Activated T-helper 1 cell treated with anti-CD3 and anti-CD28 coated beads, Interleukin-12 subunit alpha, Interleukin-12 subunit beta, Interleukin-2, Interleukin-4 antibody, amounts not matched to agents 30 ng/mL and 10 ng/mL and 1 ng/mL, durations not matched to agents 14 hours and 24 hours and 36 hours (primary cell): ENCODE results near the gene RRP1B. TPM values are rescaled to one million over a fixed set of nuclear protein-coding genes. Genes with fewer than 3 reads are reported as not detected.
A peak's percentile ranks its signal among the peaks of the same experiment; 100 is the strongest.

Experiments
- DNase-seq: peaks from one replicate; pipeline ENCODE4 v3.0.0; 2021; ENCODE audit warnings: low spot score
- H3K27ac Mint-ChIP-seq: one replicate; pipeline ENCODE4 v1.8.0; 2021; ENCODE audit warnings: mild to moderate bottlenecking, mixed read lengths
- H3K27me3 Mint-ChIP-seq: one replicate; pipeline ENCODE4 v1.8.0; 2022; ENCODE audit warnings: mild to moderate bottlenecking, moderate library complexity, mixed read lengths; ENCODE audit not compliant: insufficient read depth
- H3K36me3 Mint-ChIP-seq: one replicate; pipeline ENCODE4 v1.8.0; 2021; ENCODE audit warnings: low read depth, mixed read lengths
- H3K4me1 Mint-ChIP-seq: one replicate; pipeline ENCODE4 v1.8.0; 2021; ENCODE audit warnings: low read depth, mixed read lengths
- H3K4me3 Mint-ChIP-seq: one replicate; pipeline ENCODE4 v1.8.0; 2021; ENCODE audit warnings: mild to moderate bottlenecking, moderate library complexity, mixed read lengths
- H3K9me3 Mint-ChIP-seq: one replicate; pipeline ENCODE4 v1.8.0; 2021; ENCODE audit warnings: mixed read lengths
- intact Hi-C: fragments of 100-400 bp; cut with micrococcal nuclease; formaldehyde crosslinking; loops from one replicate; pipeline ENCODE4 v1.15.1; 2024
- total RNA-seq: library from RNA; stranded (reverse); gene quantifications from 2 replicates; pipeline ENCODE4 v1.2.3, GENCODE V29; 2022

The RRP1B gene
- total RNA-seq, 1 donor from 2014 or later = 76.8 TPM

- Mint-ChIP-seq H3K4me3 (no peak overlapping the region), H3K9me3 (no peaks in the 10 kb centered on the region), H3K27ac (no peak overlapping the region), H3K4me1 (no peaks in the 10 kb centered on the region), H3K27me3 (peaks cover 22% of the 10 kb centered on the region), H3K36me3 (no peaks in the 10 kb centered on the region)
- intact Hi-C loops = no loop called here
- DNase-seq = no peak
These were observed 31.8 kb upstream of the RRP1B start for GRCh38 chr21:43627527-43627926.

- no peak for DNase-seq
These were observed 27.8 kb upstream of the RRP1B start for GRCh38 chr21:43631411-43632107.

GRCh38 chr21:43632373-43632905 is 26.9 kb upstream of the RRP1B start:
- Mint-ChIP-seq H3K4me3 (no peak overlapping the region), H3K4me1 (no peaks in the 10 kb centered on the region), H3K27me3 (peaks cover 14% of the 10 kb centered on the region), H3K36me3 (no peaks in the 10 kb centered on the region), H3K9me3 (no peaks in the 10 kb centered on the region), H3K27ac (no peak overlapping the region)
- intact Hi-C loops = no loop called here
- no peak for DNase-seq

More at GRCh38 chr21:43631411-43632107, 27.8 kb upstream of the RRP1B start:
- Mint-ChIP-seq H3K4me1 (no peaks in the 10 kb centered on the region), H3K9me3 (no peaks in the 10 kb centered on the region), H3K27ac (peak overlapping the region; percentile 7), H3K4me3 (no peak overlapping the region), H3K36me3 (no peaks in the 10 kb centered on the region), H3K27me3 (peaks cover 14% of the 10 kb centered on the region)
- intact Hi-C loops = no loop called here

GRCh38 chr21:43634618-43635017 is 24.7 kb upstream of the RRP1B start:
- Mint-ChIP-seq H3K4me3 (no peak overlapping the region), H3K27me3 (peaks cover 11% of the 10 kb centered on the region), H3K27ac (no peak overlapping the region), H3K9me3 (no peaks in the 10 kb centered on the region), H3K4me1 (no peaks in the 10 kb centered on the region), H3K36me3 (no peaks in the 10 kb centered on the region)
- intact Hi-C loops = no loop called here
- no peak for DNase-seq

- Mint-ChIP-seq H3K4me3 (no peak overlapping the region), H3K27me3 (peaks cover 7% of the 10 kb centered on the region), H3K27ac (no peak overlapping the region), H3K36me3 (no peaks in the 10 kb centered on the region), H3K4me1 (no peaks in the 10 kb centered on the region), H3K9me3 (no peaks in the 10 kb centered on the region)
- intact Hi-C loops = no loop called here
- no peak for DNase-seq
These were observed 23.9 kb upstream of the RRP1B start for GRCh38 chr21:43635436-43635835.

- no peak for DNase-seq
- Mint-ChIP-seq H3K27ac (no peak overlapping the region), H3K36me3 (no peaks in the 10 kb centered on the region), H3K4me3 (no peak overlapping the region), H3K27me3 (peaks cover 11% of the 10 kb centered on the region), H3K4me1 (no peaks in the 10 kb centered on the region), H3K9me3 (no peaks in the 10 kb centered on the region)
- intact Hi-C loops = no loop called here
These were observed 21.7 kb upstream of the RRP1B start for GRCh38 chr21:43637530-43638158.

GRCh38 chr21:43639470-43640353 is 19.6 kb upstream of the RRP1B start:
- Mint-ChIP-seq H3K27ac (no peak overlapping the region), H3K36me3 (no peaks in the 10 kb centered on the region), H3K4me1 (no peaks in the 10 kb centered on the region), H3K27me3 (peaks cover 8% of the 10 kb centered on the region), H3K4me3 (no peak overlapping the region), H3K9me3 (no peaks in the 10 kb centered on the region)
- no peak for DNase-seq
- intact Hi-C loops = loop anchor here (10.0 kb wide), 1 partner anchor 275 kb away; no protein-coding TSS in a partner anchor

GRCh38 chr21:43640400-43640799 is 19.0 kb upstream of the RRP1B start:
- peaks cover 4% of the 10 kb centered on the region for H3K4me1 Mint-ChIP-seq
- H3K36me3 Mint-ChIP-seq = no peaks in the 10 kb centered on the region
- H3K27ac Mint-ChIP-seq = no peak overlapping the region
- H3K27me3 Mint-ChIP-seq = peaks cover 8% of the 10 kb centered on the region
- H3K9me3 Mint-ChIP-seq = no peaks in the 10 kb centered on the region
- DNase-seq = no peak
- intact Hi-C loops = loop anchor here (10.0 kb wide), 1 partner anchor 276 kb away; no protein-coding TSS in a partner anchor
- no peak overlapping the region for H3K4me3 Mint-ChIP-seq

- Mint-ChIP-seq H3K4me3 (no peak overlapping the region), H3K27ac (no peak overlapping the region), H3K9me3 (no peaks in the 10 kb centered on the region), H3K4me1 (peaks cover 19% of the 10 kb centered on the region), H3K27me3 (peaks cover 10% of the 10 kb centered on the region), H3K36me3 (no peaks in the 10 kb centered on the region)
- intact Hi-C loops = loop anchor here (10.0 kb wide), 1 partner anchor 278 kb away; no protein-coding TSS in a partner anchor
- DNase-seq = no peak
These were observed 16.2 kb upstream of the RRP1B start for GRCh38 chr21:43643193-43643592.

GRCh38 chr21:43644071-43644470 is 15.3 kb upstream of the RRP1B start:
- Mint-ChIP-seq H3K4me3 (no peak overlapping the region), H3K4me1 (peaks cover 19% of the 10 kb centered on the region), H3K27me3 (peaks cover 16% of the 10 kb centered on the region), H3K36me3 (no peaks in the 10 kb centered on the region), H3K27ac (no peak overlapping the region), H3K9me3 (no peaks in the 10 kb centered on the region)
- intact Hi-C loops = loop anchor here (10.0 kb wide), 1 partner anchor 279 kb away; no protein-coding TSS in a partner anchor
- DNase-seq = no peak

- H3K4me1 Mint-ChIP-seq = peaks cover 19% of the 10 kb centered on the region
- no peak for DNase-seq
- peaks cover 16% of the 10 kb centered on the region for H3K27me3 Mint-ChIP-seq
- intact Hi-C loops = loop anchor here (10.0 kb wide), 1 partner anchor 280 kb away; no protein-coding TSS in a partner anchor
- no peaks in the 10 kb centered on the region for H3K36me3 Mint-ChIP-seq
- no peak overlapping the region for H3K27ac Mint-ChIP-seq
- no peak overlapping the region for H3K4me3 Mint-ChIP-seq
- H3K9me3 Mint-ChIP-seq = no peaks in the 10 kb centered on the region
These were observed 14.8 kb upstream of the RRP1B start for GRCh38 chr21:43644609-43645008.

GRCh38 chr21:43645136-43645891 is 14.0 kb upstream of the RRP1B start:
- peaks cover 16% of the 10 kb centered on the region for H3K27me3 Mint-ChIP-seq
- DNase-seq = no peak
- no peaks in the 10 kb centered on the region for H3K36me3 Mint-ChIP-seq
- intact Hi-C loops = loop anchor here (10.0 kb wide), 1 partner anchor 281 kb away; no protein-coding TSS in a partner anchor
- no peak overlapping the region for H3K4me3 Mint-ChIP-seq
- H3K27ac Mint-ChIP-seq = no peak overlapping the region
- peaks cover 19% of the 10 kb centered on the region for H3K4me1 Mint-ChIP-seq
- no peaks in the 10 kb centered on the region for H3K9me3 Mint-ChIP-seq
